Natural killer cell (primary cell): Measurements from ENCODE around the gene ASPSCR1. TPM values are rescaled to one million over a fixed set of nuclear protein-coding genes. Genes with fewer than 3 reads are reported as not detected.

ENCODE experiments used
- ATAC-seq, 3 donors: fragments of 150-1000 bp in 2 of 3; fragments of 200-7000 bp in 1 of 3; cut with Tn5 transposase; 1 replicate in 1 of 3; 2 replicates in 2 of 3; pipeline ENCODE4 v1.10.0; 2021; ENCODE audit warnings: mild to moderate bottlenecking in 2 of 3, moderate library complexity in 2 of 3
- DNase-seq, 2 donors: peaks; one replicate each; pipeline versions ENCODE4 v3.0.0 to v3.0.0-alpha.2; 2013 to 2021; ENCODE audit warnings: mixed read lengths in 1 of 2
- H3K27ac ChIP-seq: one replicate; pipeline ENCODE4 v1.5.1; 2013; ENCODE audit warnings: mild to moderate bottlenecking, low read length
- H3K27me3 ChIP-seq: one replicate; pipeline ENCODE4 v1.6.1; 2013; ENCODE audit warnings: low read length; ENCODE audit not compliant: control insufficient read depth, insufficient read depth
- H3K36me3 ChIP-seq: one replicate; pipeline ENCODE4 v1.6.1; 2013; ENCODE audit warnings: low read length; ENCODE audit not compliant: control insufficient read depth, insufficient read depth
- H3K4me1 ChIP-seq: one replicate; pipeline ENCODE4 v1.6.1; 2013; ENCODE audit warnings: low read length; ENCODE audit not compliant: control insufficient read depth, insufficient read depth
- H3K4me3 ChIP-seq: one replicate; pipeline ENCODE4 v1.5.1; 2013; ENCODE audit warnings: low read length
- H3K9me3 ChIP-seq: one replicate; pipeline ENCODE4 v1.6.1; 2013; ENCODE audit warnings: low read length; ENCODE audit not compliant: control insufficient read depth, insufficient read depth
- H3K27ac Mint-ChIP-seq, 2 donors: one replicate each; pipeline ENCODE4 v1.8.0; 2022; ENCODE audit warnings: mild to moderate bottlenecking in 2 of 2, mixed read lengths in 2 of 2, moderate library complexity in 1 of 2
- H3K27me3 Mint-ChIP-seq, 2 donors: one replicate each; pipeline ENCODE4 v1.8.0; 2022; ENCODE audit warnings: low read depth in 2 of 2, mixed read lengths in 2 of 2
- H3K36me3 Mint-ChIP-seq: one replicate; pipeline ENCODE4 v1.8.0; 2022; ENCODE audit warnings: mixed read lengths
- H3K4me1 Mint-ChIP-seq, 2 donors: one replicate each; pipeline ENCODE4 v1.8.0; 2022; ENCODE audit warnings: mixed read lengths in 2 of 2
- H3K4me3 Mint-ChIP-seq: one replicate; pipeline ENCODE4 v1.8.0; 2022; ENCODE audit warnings: mild to moderate bottlenecking, moderate library complexity, mixed read lengths
- H3K9me3 Mint-ChIP-seq, 2 donors: one replicate each; pipeline ENCODE4 v1.8.0; 2022; ENCODE audit warnings: mixed read lengths in 2 of 2
- CTCF ChIP-seq: fragments of 200-600 bp; IDR thresholded peaks from one replicate; pipeline ENCODE4 v1.8.0; 2022; ENCODE audit warnings: antibody characterized with exemption
- WGBS: methylation state at CpG from one replicate; pipeline ENCODE4 v1.1.7; 2013; ENCODE audit warnings: missing lambda C conversion rate; ENCODE audit not compliant: insufficient coverage; 5-methylcytosine and 5-hydroxymethylcytosine counted together
- intact Hi-C: fragments of 100-400 bp; cut with micrococcal nuclease; formaldehyde crosslinking; loops from one replicate; pipeline ENCODE4 v1.14.2; 2022
- total RNA-seq, 4 donors: library from RNA; stranded (reverse); fragments of 120-200 nt in 1 of 4; gene quantifications; one replicate each; pipeline versions ENCODE4 v1.2.3 to v1.2.4, GENCODE V29; 2013 to 2022

ASPSCR1 gene
- total RNA-seq, 3 donors from 2014 or later (not counting 1 experiment from before 2014, with no cell fraction given), result 29.7 to 43.5 (median 40.8) TPM

GRCh38 chr17:82043507-82043906 is 66.1 kb downstream of the ASPSCR1 start:
- Histone ChIP-seq H3K36me3 (no peaks in the 10 kb centered on the region), H3K27ac (no peak overlapping the region), H3K27me3 (no peaks in the 10 kb centered on the region), H3K9me3 (no peaks in the 10 kb centered on the region), H3K4me3 (no peak overlapping the region), H3K4me1 (no peaks in the 10 kb centered on the region)
- intact Hi-C loops, result no loop called here
- Mint-ChIP-seq H3K9me3 (no peaks in the 10 kb centered on the region), H3K36me3 (no peaks in the 10 kb centered on the region), H3K4me3 (no peak overlapping the region), H3K27ac (no peak overlapping the region), H3K4me1 (no peaks in the 10 kb centered on the region), H3K27me3 (no peaks in the 10 kb centered on the region)
- TF ChIP-seq CTCF, result no peak
- ATAC-seq, result no peak
- 88% methylated on average over 16 of the region's 16 CpGs for WGBS
- no peak for DNase-seq

GRCh38 chr17:82045936-82046484 is 68.6 kb downstream of the ASPSCR1 start:
- no peaks in the 10 kb centered on the region for H3K36me3 ChIP-seq
- no peak overlapping the region for H3K27ac ChIP-seq
- peaks cover 0 to 10% of the 10 kb centered on the region in 2 donors for H3K4me1 Mint-ChIP-seq
- no peaks in the 10 kb centered on the region for H3K27me3 Mint-ChIP-seq
- no peak for DNase-seq
- no peaks in the 10 kb centered on the region for H3K9me3 ChIP-seq
- no peaks in the 10 kb centered on the region for H3K36me3 Mint-ChIP-seq
- 91% methylated on average over 14 of the region's 14 CpGs for WGBS
- no peak for ATAC-seq
- peaks cover 9% of the 10 kb centered on the region for H3K4me1 ChIP-seq
- H3K4me3 Mint-ChIP-seq, result no peak overlapping the region
- H3K27me3 ChIP-seq, result no peaks in the 10 kb centered on the region
- H3K4me3 ChIP-seq, result no peak overlapping the region
- intact Hi-C loops, result no loop called here
- H3K27ac Mint-ChIP-seq, result no peak overlapping the region
- no peaks in the 10 kb centered on the region for H3K9me3 Mint-ChIP-seq
- no peak for TF ChIP-seq CTCF

- no peak for TF ChIP-seq CTCF
These were observed 69.5 kb downstream of the ASPSCR1 start for GRCh38 chr17:82046903-82047302.

GRCh38 chr17:82047379-82047778 is 70.0 kb downstream of the ASPSCR1 start:
- 92% methylated on average over 24 of the region's 24 CpGs for WGBS
- no peaks in the 10 kb centered on the region for H3K9me3 Mint-ChIP-seq
- Histone ChIP-seq H3K36me3 (no peaks in the 10 kb centered on the region), H3K27ac (no peak overlapping the region), H3K4me3 (no peak overlapping the region), H3K27me3 (no peaks in the 10 kb centered on the region), H3K9me3 (no peaks in the 10 kb centered on the region), H3K4me1 (peaks cover 14% of the 10 kb centered on the region)
- no peak for ATAC-seq
- no peak overlapping the region for H3K27ac Mint-ChIP-seq
- DNase-seq, result no peak
- peaks cover 0 to 11% of the 10 kb centered on the region in 2 donors for H3K4me1 Mint-ChIP-seq
- intact Hi-C loops, result no loop called here
- no peak for TF ChIP-seq CTCF
- H3K4me3 Mint-ChIP-seq, result no peak overlapping the region
- H3K27me3 Mint-ChIP-seq, result no peaks in the 10 kb centered on the region
- no peaks in the 10 kb centered on the region for H3K36me3 Mint-ChIP-seq

More at GRCh38 chr17:82046903-82047302, 69.5 kb downstream of the ASPSCR1 start:
- ATAC-seq, result no peak
- DNase-seq, result no peak
- no peak overlapping the region for H3K27ac Mint-ChIP-seq
- no peaks in the 10 kb centered on the region for H3K9me3 Mint-ChIP-seq
- Histone ChIP-seq H3K36me3 (no peaks in the 10 kb centered on the region), H3K4me1 (peaks cover 10% of the 10 kb centered on the region), H3K4me3 (no peak overlapping the region), H3K9me3 (no peaks in the 10 kb centered on the region), H3K27ac (no peak overlapping the region), H3K27me3 (no peaks in the 10 kb centered on the region)
- intact Hi-C loops, result no loop called here
- no peaks in the 10 kb centered on the region for H3K36me3 Mint-ChIP-seq
- H3K4me3 Mint-ChIP-seq, result no peak overlapping the region
- 96% methylated on average over 21 of the region's 21 CpGs for WGBS
- peaks cover 0 to 11% of the 10 kb centered on the region in 2 donors for H3K4me1 Mint-ChIP-seq
- no peaks in the 10 kb centered on the region for H3K27me3 Mint-ChIP-seq
